Measurements from ENCODE around the gene PRPF31.

The PRPF31 gene

DNA sequence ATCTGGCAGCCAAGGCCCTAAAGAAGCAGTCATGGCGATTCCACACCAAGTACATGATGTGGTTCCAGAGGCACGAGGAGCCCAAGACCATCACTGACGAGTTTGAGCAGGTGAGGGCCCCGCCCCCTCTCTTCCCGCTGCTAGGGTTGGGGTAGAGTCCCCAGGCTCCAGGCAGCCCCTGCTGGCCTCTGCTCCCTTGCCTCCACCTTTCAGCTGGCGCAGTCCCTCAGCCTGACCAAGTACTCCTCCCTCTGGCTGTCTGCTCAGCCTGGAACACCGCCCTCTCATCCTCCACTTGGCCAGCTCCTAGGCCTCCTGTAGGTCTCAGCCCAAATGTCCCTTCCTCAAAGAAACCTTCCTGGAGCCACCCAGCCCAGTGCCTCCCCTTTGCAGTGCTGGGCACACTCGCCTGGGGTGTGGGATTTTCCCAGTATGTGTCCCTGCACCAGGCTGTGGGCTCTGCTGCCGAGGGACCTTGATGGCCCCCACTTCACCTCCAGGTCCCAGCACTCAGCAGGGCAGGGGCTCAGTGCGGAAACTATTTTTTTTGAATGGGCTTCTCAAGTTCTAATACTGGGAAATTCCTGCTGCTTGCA is 38.3 kb downstream of the PRPF31 start:
- Histone ChIP-seq H3K4me3 (ENCODE audit: low read length in 2 of 2) (no peak overlapping the region), H3K4me1 (ENCODE audit: control insufficient read depth in 2 of 2, insufficient read depth in 2 of 2, low read length in 2 of 2) (peaks cover 8 to 9% of the 10 kb centered on the region in 2 donors), H3K9me3 (ENCODE audit: control insufficient read depth in 2 of 2, low read length in 2 of 2) (no peaks in the 10 kb centered on the region), H3K36me3 (ENCODE audit: control insufficient read depth in 2 of 2, insufficient read depth in 2 of 2, low read length in 2 of 2) (peaks cover 65 to 85% of the 10 kb centered on the region in 2 donors), H3K27ac (ENCODE audit: low read depth in 2 of 2, low read length in 2 of 2) (no peak overlapping the region), H3K9ac (ENCODE audit: low read depth in 1 of 2, low read length in 2 of 2) (no peak overlapping the region), H3K27me3 (ENCODE audit: control insufficient read depth in 2 of 2, insufficient read depth in 2 of 2, low read length in 2 of 2) (no peaks in the 10 kb centered on the region)

DNA sequence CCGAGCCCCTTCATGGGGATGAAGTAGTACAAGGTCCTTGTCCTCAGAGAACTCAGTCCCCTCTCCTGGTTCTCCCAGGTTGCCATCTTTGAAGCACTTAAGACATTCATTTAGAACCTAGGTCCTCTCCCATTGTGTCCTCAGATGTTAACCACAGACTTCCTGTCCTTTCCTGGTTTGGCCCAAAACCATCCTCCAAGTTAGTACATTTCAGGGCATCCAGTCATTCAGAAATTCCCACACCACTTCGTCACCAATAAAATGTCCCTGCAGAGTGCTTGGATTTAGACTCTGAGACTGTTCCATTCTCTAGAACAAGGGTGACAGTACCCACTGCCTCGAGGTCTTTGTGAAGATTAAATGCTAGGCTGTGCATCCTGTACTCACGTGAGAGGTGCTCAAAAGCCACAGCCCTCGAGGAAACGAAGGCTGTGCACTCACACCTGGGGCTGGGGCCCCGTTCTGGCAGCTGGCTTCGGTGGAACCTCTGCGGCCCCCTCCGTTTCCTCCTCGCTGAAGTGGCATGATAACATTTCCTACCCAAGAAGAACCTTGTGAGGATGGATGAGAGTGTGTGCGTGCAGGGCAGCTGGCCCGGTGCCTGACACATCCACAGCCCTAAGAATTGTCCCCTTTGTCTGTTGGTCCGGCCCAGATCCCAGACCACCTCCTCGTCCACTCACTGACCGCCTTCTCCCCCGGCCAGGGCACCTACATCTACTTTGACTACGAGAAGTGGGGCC is 39.2 kb downstream of the PRPF31 start:
- H3K4me3 ChIP-seq (ENCODE audit: low read length in 2 of 2) = no peak overlapping the region
- peaks cover 57 to 76% of the 10 kb centered on the region in 2 donors for H3K36me3 ChIP-seq (ENCODE audit: control insufficient read depth in 2 of 2, insufficient read depth in 2 of 2, low read length in 2 of 2)
- no peaks in the 10 kb centered on the region for H3K27me3 ChIP-seq (ENCODE audit: control insufficient read depth in 2 of 2, insufficient read depth in 2 of 2, low read length in 2 of 2)
- H3K9ac ChIP-seq (ENCODE audit: low read depth in 1 of 2, low read length in 2 of 2) = no peak overlapping the region
- H3K9me3 ChIP-seq (ENCODE audit: control insufficient read depth in 2 of 2, low read length in 2 of 2) = no peaks in the 10 kb centered on the region
- no peak overlapping the region for H3K27ac ChIP-seq (ENCODE audit: low read depth in 2 of 2, low read length in 2 of 2)
- peaks cover 13% of the 10 kb centered on the region in 2 donors for H3K4me1 ChIP-seq (ENCODE audit: control insufficient read depth in 2 of 2, insufficient read depth in 2 of 2, low read length in 2 of 2)

DNA sequence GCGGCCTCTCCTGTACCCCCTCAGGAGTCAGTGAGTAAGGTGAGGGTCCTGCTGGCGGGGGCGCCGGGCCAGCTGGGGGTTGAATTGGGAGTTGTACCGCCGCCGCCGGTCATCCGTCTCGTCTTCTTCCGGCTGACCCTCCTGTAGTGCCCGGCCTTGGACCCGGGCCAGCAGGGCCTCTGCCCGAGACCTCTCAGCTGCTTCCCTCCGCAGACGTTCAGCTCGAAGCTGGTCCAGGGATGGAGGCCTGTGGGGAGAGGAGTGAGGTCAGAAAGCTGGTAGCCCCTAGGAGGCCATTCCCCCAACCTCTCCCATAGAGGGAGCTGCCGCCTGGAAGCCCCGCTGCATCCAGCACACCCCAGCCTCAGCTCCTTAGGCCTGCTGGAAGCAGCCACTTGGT is 40.1 kb downstream of the PRPF31 start:
- peaks cover 21% of the 10 kb centered on the region in 2 donors for H3K4me1 ChIP-seq (ENCODE audit: control insufficient read depth in 2 of 2, insufficient read depth in 2 of 2, low read length in 2 of 2)
- H3K27ac ChIP-seq (ENCODE audit: low read depth in 2 of 2, low read length in 2 of 2) = no peak overlapping the region
- no peaks in the 10 kb centered on the region for H3K27me3 ChIP-seq (ENCODE audit: control insufficient read depth in 2 of 2, insufficient read depth in 2 of 2, low read length in 2 of 2)
- H3K9me3 ChIP-seq (ENCODE audit: control insufficient read depth in 2 of 2, low read length in 2 of 2) = no peaks in the 10 kb centered on the region
- no peak overlapping the region for H3K4me3 ChIP-seq (ENCODE audit: low read length in 2 of 2)
- H3K36me3 ChIP-seq (ENCODE audit: control insufficient read depth in 2 of 2, insufficient read depth in 2 of 2, low read length in 2 of 2) = peaks cover 51 to 67% of the 10 kb centered on the region in 2 donors
- H3K9ac ChIP-seq (ENCODE audit: low read depth in 1 of 2, low read length in 2 of 2) = no peak overlapping the region

DNA sequence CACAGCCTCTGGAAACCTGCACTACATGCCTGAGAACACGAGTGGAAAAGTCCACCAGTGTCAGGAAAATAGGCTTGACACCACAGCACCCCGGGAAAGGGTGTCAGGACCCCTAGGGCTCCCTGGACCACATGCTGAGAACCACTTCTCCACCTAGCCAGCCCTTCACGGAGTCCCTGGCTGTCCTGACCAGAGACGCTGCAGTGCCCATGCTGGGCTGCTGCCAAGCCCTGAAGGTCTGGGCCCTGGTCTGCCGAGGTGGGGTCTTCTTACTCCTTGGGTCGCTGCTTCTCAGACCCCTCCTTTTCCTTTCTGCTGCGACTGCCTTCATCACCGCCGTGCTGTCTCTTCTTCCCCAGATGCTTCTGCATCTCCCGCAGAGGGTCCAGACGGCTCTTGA is 40.9 kb downstream of the PRPF31 start:
- no peak overlapping the region for H3K9ac ChIP-seq (ENCODE audit: low read depth in 1 of 2, low read length in 2 of 2)
- no peaks in the 10 kb centered on the region for H3K27me3 ChIP-seq (ENCODE audit: control insufficient read depth in 2 of 2, insufficient read depth in 2 of 2, low read length in 2 of 2)
- H3K36me3 ChIP-seq (ENCODE audit: control insufficient read depth in 2 of 2, insufficient read depth in 2 of 2, low read length in 2 of 2) = peaks cover 46 to 61% of the 10 kb centered on the region in 2 donors
- no peak overlapping the region for H3K27ac ChIP-seq (ENCODE audit: low read depth in 2 of 2, low read length in 2 of 2)
- no peaks in the 10 kb centered on the region for H3K9me3 ChIP-seq (ENCODE audit: control insufficient read depth in 2 of 2, low read length in 2 of 2)
- H3K4me1 ChIP-seq (ENCODE audit: control insufficient read depth in 2 of 2, insufficient read depth in 2 of 2, low read length in 2 of 2) = peaks cover 25% of the 10 kb centered on the region in 2 donors
- H3K4me3 ChIP-seq (ENCODE audit: low read length in 2 of 2) = no peak overlapping the region

DNA sequence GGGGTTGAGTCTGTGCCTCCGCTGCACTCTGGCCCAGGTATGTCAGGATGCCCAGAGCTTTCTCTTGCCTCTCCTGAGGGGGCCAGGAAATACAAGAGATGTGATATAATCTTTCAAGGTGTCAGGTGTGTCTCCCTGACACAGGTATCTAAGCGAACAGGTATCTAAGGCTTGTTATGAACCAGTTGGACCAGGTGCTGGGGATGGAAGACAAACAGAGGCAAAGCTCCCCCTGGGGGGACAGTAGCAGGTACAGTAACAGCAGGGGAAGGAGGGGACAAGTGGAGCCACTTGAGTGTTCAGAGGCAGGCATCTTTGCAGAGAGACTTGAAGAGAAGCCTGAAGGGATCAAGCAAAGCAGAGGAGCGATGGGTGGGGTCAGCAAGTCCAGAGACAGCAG is 41.4 kb downstream of the PRPF31 start:
- peaks cover 41 to 57% of the 10 kb centered on the region in 2 donors for H3K36me3 ChIP-seq (ENCODE audit: control insufficient read depth in 2 of 2, insufficient read depth in 2 of 2, low read length in 2 of 2)
- no peak overlapping the region for H3K27ac ChIP-seq (ENCODE audit: low read depth in 2 of 2, low read length in 2 of 2)

DNA sequence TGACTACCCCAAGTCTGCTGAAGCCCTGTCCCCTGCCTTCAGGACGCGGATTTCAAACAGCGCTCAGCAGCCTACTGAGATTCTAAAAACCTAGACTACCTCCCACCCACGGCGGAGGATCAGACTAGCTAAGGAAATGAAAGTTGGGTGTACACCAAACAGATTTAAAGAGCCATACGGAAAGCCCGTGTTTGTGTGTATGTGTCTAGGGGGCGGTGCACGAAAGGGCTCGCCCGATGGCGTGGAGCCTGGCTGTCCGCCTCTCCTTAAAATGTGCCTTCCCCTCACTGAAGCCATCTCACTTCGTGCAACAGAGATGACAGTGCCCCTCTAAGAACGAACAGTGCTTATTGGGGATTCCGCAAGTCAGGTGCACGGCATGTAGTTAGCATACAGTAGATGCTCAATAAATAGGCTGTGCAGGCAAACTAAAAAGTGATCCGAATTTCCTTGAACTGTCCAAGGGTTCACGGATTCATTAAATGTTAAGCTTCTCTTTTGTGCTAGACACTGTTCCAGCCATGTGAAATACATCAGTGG is 43.3 kb downstream of the PRPF31 start:
- Histone ChIP-seq H3K4me1 (ENCODE audit: control insufficient read depth in 2 of 2, insufficient read depth in 2 of 2, low read length in 2 of 2) (peaks cover 37% of the 10 kb centered on the region in 2 donors), H3K27me3 (ENCODE audit: control insufficient read depth in 2 of 2, insufficient read depth in 2 of 2, low read length in 2 of 2) (no peaks in the 10 kb centered on the region), H3K4me3 (ENCODE audit: low read length in 2 of 2) (peak overlapping the region; percentile 82 to 97), H3K9me3 (ENCODE audit: control insufficient read depth in 2 of 2, low read length in 2 of 2) (no peaks in the 10 kb centered on the region), H3K36me3 (ENCODE audit: control insufficient read depth in 2 of 2, insufficient read depth in 2 of 2, low read length in 2 of 2) (peaks cover 31 to 38% of the 10 kb centered on the region in 2 donors), H3K9ac (ENCODE audit: low read depth in 1 of 2, low read length in 2 of 2) (peak overlapping the region; percentile 84 to 90), H3K27ac (ENCODE audit: low read depth in 2 of 2, low read length in 2 of 2) (peak overlapping the region; percentile 96 to 98)

More for the DNA sequence above, 41.4 kb downstream of the PRPF31 start:
- Histone ChIP-seq H3K4me3 (ENCODE audit: low read length in 2 of 2) (no peak overlapping the region), H3K27me3 (ENCODE audit: control insufficient read depth in 2 of 2, insufficient read depth in 2 of 2, low read length in 2 of 2) (no peaks in the 10 kb centered on the region), H3K9ac (ENCODE audit: low read depth in 1 of 2, low read length in 2 of 2) (no peak overlapping the region), H3K9me3 (ENCODE audit: control insufficient read depth in 2 of 2, low read length in 2 of 2) (no peaks in the 10 kb centered on the region), H3K4me1 (ENCODE audit: control insufficient read depth in 2 of 2, insufficient read depth in 2 of 2, low read length in 2 of 2) (peaks cover 28 to 29% of the 10 kb centered on the region in 2 donors)

DNA sequence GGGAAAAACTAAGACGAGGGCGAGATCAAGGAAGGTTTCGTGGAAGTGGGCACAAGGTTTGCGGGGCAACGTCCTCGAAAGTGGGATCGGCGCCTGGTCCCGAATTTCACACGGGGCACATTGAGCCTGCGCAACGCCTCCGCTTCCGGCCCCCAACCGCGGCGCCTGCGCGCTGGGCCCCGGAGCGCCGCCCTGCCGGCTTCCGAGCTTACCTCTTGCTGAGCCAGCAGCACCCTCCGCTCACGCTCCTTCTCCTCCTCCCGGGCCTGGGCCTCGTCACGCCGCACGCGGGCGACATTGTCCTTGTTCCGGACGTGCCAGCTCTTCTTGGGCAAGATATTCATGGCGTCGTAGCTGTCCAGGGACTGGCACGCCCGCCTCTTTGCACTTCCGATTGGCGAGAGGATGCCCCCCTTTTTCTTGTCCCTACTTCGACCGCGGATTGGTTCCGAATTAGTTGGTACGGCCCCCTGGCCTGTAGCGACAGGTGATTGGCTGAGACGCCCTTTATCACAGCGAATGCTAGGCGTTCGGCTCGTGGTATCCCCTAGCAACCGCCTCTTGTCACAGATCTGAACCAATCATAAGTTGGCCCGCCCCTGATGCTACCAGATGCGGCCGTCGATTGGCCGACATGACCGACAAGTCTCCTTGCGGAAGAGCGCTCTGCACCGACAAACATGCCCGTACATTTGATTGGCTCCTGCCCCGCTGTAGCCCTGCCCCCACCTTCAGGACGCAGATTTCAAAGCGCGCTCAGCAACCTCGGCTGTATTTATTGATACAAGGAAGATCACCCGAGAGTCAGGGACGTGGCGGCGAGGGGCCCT is 44.0 kb downstream of the PRPF31 start, which contains the start of gene LENG1:
Gene LENG1 (minus strand): TSS at position 370 of the 830 bp plus-strand sequence. CDS start 26 bp downstream, at position 344.
- H3K9me3 ChIP-seq (ENCODE audit: control insufficient read depth in 2 of 2, low read length in 2 of 2) = no peaks in the 10 kb centered on the region
- peaks cover 28 to 31% of the 10 kb centered on the region in 2 donors for H3K36me3 ChIP-seq (ENCODE audit: control insufficient read depth in 2 of 2, insufficient read depth in 2 of 2, low read length in 2 of 2)
- peak within 1 kb of the TSS; percentile 84 to 91 for H3K9ac ChIP-seq (ENCODE audit: low read depth in 1 of 2, low read length in 2 of 2)
- H3K4me1 ChIP-seq (ENCODE audit: control insufficient read depth in 2 of 2, insufficient read depth in 2 of 2, low read length in 2 of 2) = peaks cover 42 to 44% of the 10 kb centered on the region in 2 donors
- H3K4me3 ChIP-seq (ENCODE audit: low read length in 2 of 2) = peak within 1 kb of the TSS; percentile 82 to 97
- H3K27ac ChIP-seq (ENCODE audit: low read depth in 2 of 2, low read length in 2 of 2) = peak within 1 kb of the TSS; percentile 96 to 98
- H3K27me3 ChIP-seq (ENCODE audit: control insufficient read depth in 2 of 2, insufficient read depth in 2 of 2, low read length in 2 of 2) = no peaks in the 10 kb centered on the region

DNA sequence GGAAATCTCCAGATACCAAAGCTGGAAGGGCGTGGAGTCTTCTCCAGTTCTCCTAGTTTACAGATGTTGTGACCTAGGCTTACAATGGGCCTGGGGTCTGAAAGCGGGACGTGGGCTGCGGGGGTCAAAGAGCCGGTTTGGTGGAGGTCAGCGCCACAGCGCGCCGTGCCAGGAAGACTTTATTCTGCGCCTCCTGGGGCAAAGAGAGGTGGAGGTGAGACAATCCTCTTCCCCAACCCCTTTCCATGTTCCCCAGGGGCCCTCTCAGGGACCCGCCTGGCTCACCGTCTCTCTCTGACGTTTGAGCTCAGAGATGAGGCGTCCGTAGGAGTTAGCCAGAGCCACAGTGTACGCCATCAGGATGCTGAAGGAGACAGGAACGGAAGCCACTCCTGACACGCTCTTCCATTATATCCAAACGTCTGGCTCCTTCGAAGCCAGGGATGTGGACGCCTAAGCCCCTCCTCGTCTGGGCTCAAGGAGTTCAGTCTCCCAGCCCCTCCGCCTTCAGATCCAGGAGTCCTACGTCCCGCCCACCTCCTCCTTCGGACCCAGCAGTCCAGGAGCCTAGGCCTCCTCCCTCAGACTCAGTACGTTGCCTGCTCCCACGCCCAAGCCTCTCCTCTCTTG is 44.7 kb downstream of the PRPF31 start:
- Histone ChIP-seq H3K9me3 (ENCODE audit: control insufficient read depth in 2 of 2, low read length in 2 of 2) (no peaks in the 10 kb centered on the region), H3K4me1 (ENCODE audit: control insufficient read depth in 2 of 2, insufficient read depth in 2 of 2, low read length in 2 of 2) (peaks cover 44 to 45% of the 10 kb centered on the region in 2 donors), H3K27me3 (ENCODE audit: control insufficient read depth in 2 of 2, insufficient read depth in 2 of 2, low read length in 2 of 2) (no peaks in the 10 kb centered on the region), H3K27ac (ENCODE audit: low read depth in 2 of 2, low read length in 2 of 2) (peak overlapping the region; percentile 77 to 88), H3K36me3 (ENCODE audit: control insufficient read depth in 2 of 2, insufficient read depth in 2 of 2, low read length in 2 of 2) (peaks cover 21 to 23% of the 10 kb centered on the region in 2 donors), H3K9ac (ENCODE audit: low read depth in 1 of 2, low read length in 2 of 2) (peak overlapping the region; percentile 56 to 91), H3K4me3 (ENCODE audit: low read length in 2 of 2) (peak overlapping the region; percentile 69 to 82)

DNA sequence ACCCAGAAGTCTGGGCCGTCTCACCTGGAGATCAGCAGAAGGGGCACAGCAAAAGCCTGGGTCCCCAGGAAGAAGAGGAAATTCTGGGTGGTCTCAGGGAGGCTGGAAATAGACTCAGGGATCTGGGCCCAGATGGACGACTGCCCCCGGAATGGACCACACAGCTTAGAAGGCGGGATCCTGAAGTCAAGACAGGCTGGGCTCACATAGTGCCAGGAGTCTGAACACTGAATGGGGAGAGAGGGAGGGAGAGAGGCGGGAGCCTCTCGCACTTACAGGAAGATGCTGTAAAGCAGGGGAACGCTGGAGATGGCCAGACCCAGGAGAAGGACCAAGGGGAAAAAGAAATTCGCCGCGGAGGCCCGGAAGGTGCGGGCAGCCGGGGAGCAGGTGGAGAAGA is 45.3 kb downstream of the PRPF31 start:
- Histone ChIP-seq H3K27ac (ENCODE audit: low read depth in 2 of 2, low read length in 2 of 2) (peak overlapping the region; percentile 77 to 88), H3K4me3 (ENCODE audit: low read length in 2 of 2) (peak overlapping the region; percentile 69 to 82), H3K36me3 (ENCODE audit: control insufficient read depth in 2 of 2, insufficient read depth in 2 of 2, low read length in 2 of 2) (peaks cover 18 to 19% of the 10 kb centered on the region in 2 donors), H3K9me3 (ENCODE audit: control insufficient read depth in 2 of 2, low read length in 2 of 2) (no peaks in the 10 kb centered on the region), H3K4me1 (ENCODE audit: control insufficient read depth in 2 of 2, insufficient read depth in 2 of 2, low read length in 2 of 2) (peaks cover 47 to 49% of the 10 kb centered on the region in 2 donors), H3K9ac (ENCODE audit: low read depth in 1 of 2, low read length in 2 of 2) (peak overlapping the region in 1 of 2 donors; percentile 56), H3K27me3 (ENCODE audit: control insufficient read depth in 2 of 2, insufficient read depth in 2 of 2, low read length in 2 of 2) (no peaks in the 10 kb centered on the region)

Data from mucosa of rectum (tissue), 2 donors.